ENCODE measurements around the gene DENND6A.

- TF ChIP-seq EP300 (IDR thresholded peaks at IDR 0.05; ENCODE audit: borderline replicate concordance): no peak
- no peak; the same call in 1 of the 2 replicates for TF ChIP-seq TAF1 (IDR thresholded peaks at IDR 0.05; ENCODE audit: low read depth)
These were observed at the start of gene DENND6A for GRCh38 chr3:57692396-57693147.

Data from Ishikawa (cell line).